Neural progenitor cell (in vitro differentiated cells): ENCODE data around the gene ST6GALNAC1. TPM values are rescaled to one million over a fixed set of nuclear protein-coding genes. Genes with fewer than 3 reads are reported as not detected.

Experiments used
- DNase-seq: peaks from one replicate; pipeline ENCODE4 v3.0.0-alpha.2; 2016; ENCODE audit warnings: low spot score
- H2AFZ ChIP-seq: fragments of 200-600 bp; sonication (generic); replicated peaks from 2 replicates; pipeline ENCODE4 v1.6.1; 2016; ENCODE audit warnings: antibody characterized with exemption
- H3F3A ChIP-seq: fragments of 200-600 bp; sonication (generic); 2 replicates; pipeline ENCODE4 v1.6.1; 2016; ENCODE audit warnings: antibody characterized with exemption, low read depth
- H3K27ac ChIP-seq: fragments of 200-600 bp; sonication (generic); 2 replicates; pipeline ENCODE4 v1.5.1; 2016; ENCODE audit warnings: mild to moderate bottlenecking
- H3K27me3 ChIP-seq: fragments of 200-600 bp; sonication (generic); 2 replicates; pipeline ENCODE4 v1.6.1; 2016; ENCODE audit warnings: mild to moderate bottlenecking, moderate library complexity
- H3K36me3 ChIP-seq: fragments of 200-600 bp; sonication (generic); 2 replicates; pipeline ENCODE4 v1.5.1; 2016
- H3K4me1 ChIP-seq: fragments of 200-600 bp; sonication (generic); 2 replicates; pipeline ENCODE4 v1.6.1; 2016; ENCODE audit warnings: mixed run types
- H3K4me2 ChIP-seq: fragments of 200-600 bp; sonication (generic); 2 replicates; pipeline ENCODE4 v1.6.1; 2016
- H3K4me3 ChIP-seq: fragments of 200-600 bp; sonication (generic); 2 replicates; pipeline ENCODE4 v1.5.1; 2016
- H3K79me2 ChIP-seq: fragments of 200-600 bp; sonication (generic); 2 replicates; pipeline ENCODE4 v1.6.1; 2016; ENCODE audit warnings: low read depth
- H3K9ac ChIP-seq: fragments of 200-600 bp; sonication (generic); 2 replicates; pipeline ENCODE4 v1.6.1; 2016
- H3K9me3 ChIP-seq: fragments of 200-600 bp; sonication (generic); 2 replicates; pipeline ENCODE4 v1.5.1; 2016; ENCODE audit warnings: low read depth
- H4K20me1 ChIP-seq: fragments of 200-600 bp; sonication (generic); 2 replicates; pipeline ENCODE4 v1.6.1; 2016; ENCODE audit warnings: low read depth
- H3K27ac Mint-ChIP-seq: 3 replicates; pipeline ENCODE4 v1.8.0; 2021; ENCODE audit warnings: mixed read lengths
- H3K27me3 Mint-ChIP-seq: 2 replicates; pipeline ENCODE4 v1.8.0; 2022; ENCODE audit warnings: low read depth, mild to moderate bottlenecking, inconsistent platforms, moderate library complexity, mixed read lengths; ENCODE audit not compliant: insufficient read depth
- H3K36me3 Mint-ChIP-seq: 3 replicates; pipeline ENCODE4 v1.8.0; 2021; ENCODE audit warnings: mixed read lengths
- H3K4me1 Mint-ChIP-seq: 3 replicates; pipeline ENCODE4 v1.8.0; 2021; ENCODE audit warnings: mixed read lengths
- H3K4me3 Mint-ChIP-seq: 3 replicates; pipeline ENCODE4 v1.8.0; 2021; ENCODE audit warnings: mild to moderate bottlenecking, moderate library complexity, mixed read lengths
- H3K9me3 Mint-ChIP-seq: 3 replicates; pipeline ENCODE4 v1.8.0; 2020; ENCODE audit warnings: mixed read lengths
- CTCF ChIP-seq: fragments of 200-600 bp; sonication (generic); IDR thresholded peaks from 2 replicates; pipeline ENCODE4 v1.5.1; 2017; ENCODE audit warnings: antibody characterized with exemption, mild to moderate bottlenecking
- EZH2 ChIP-seq: fragments of 200-600 bp; sonication (generic); IDR thresholded peaks from 2 replicates; pipeline ENCODE4 v1.6.1; 2017; ENCODE audit warnings: antibody characterized with exemption, mild to moderate bottlenecking, moderate library complexity
- EZH2phosphoT487 ChIP-seq: fragments of 200-600 bp; sonication (generic); IDR thresholded peaks from 2 replicates; pipeline ENCODE4 v1.6.1; 2017; ENCODE audit warnings: antibody characterized with exemption
- total RNA-seq: library from RNA; depleted of rRNA; stranded (reverse); fragments of >200 nt; gene quantifications from 2 replicates; pipeline ENCODE4 v1.2.3, GENCODE V29; 2015; ENCODE audit warnings: low replicate concordance

ST6GALNAC1 gene
- total RNA-seq, 1 donor from 2014 or later, result not detected

GRCh38 chr17:76582660-76583059 lies 60.9 kb downstream of the ST6GALNAC1 start:
- peaks cover 16% of the 10 kb centered on the region for H3K4me1 Mint-ChIP-seq
- Histone ChIP-seq H3K79me2 (no peaks in the 10 kb centered on the region), H3F3A (peaks cover 21% of the 10 kb centered on the region), H3K27me3 (peaks cover 97% of the 10 kb centered on the region), H4K20me1 (peaks cover 31% of the 10 kb centered on the region), H3K9ac (no peak overlapping the region), H3K4me1 (peaks cover 31% of the 10 kb centered on the region), H3K4me2 (no peak overlapping the region), H3K4me3 (no peak overlapping the region), H3K36me3 (no peaks in the 10 kb centered on the region), H3K9me3 (no peaks in the 10 kb centered on the region), H2AFZ (no peak overlapping the region), H3K27ac (no peak overlapping the region)
- no peaks in the 10 kb centered on the region for H3K36me3 Mint-ChIP-seq
- peaks cover 49% of the 10 kb centered on the region for H3K27me3 Mint-ChIP-seq
- no peak for DNase-seq
- no peak overlapping the region for H3K4me3 Mint-ChIP-seq
- TF ChIP-seq EZH2 (no peak), CTCF (no peak), EZH2phosphoT487 (no peak)
- H3K9me3 Mint-ChIP-seq, result peaks cover 4% of the 10 kb centered on the region
- no peak overlapping the region for H3K27ac Mint-ChIP-seq

- DNase-seq, result no peak
- Histone ChIP-seq H3K36me3 (no peaks in the 10 kb centered on the region), H3K4me2 (peak overlapping the region; percentile 49), H3K9me3 (no peaks in the 10 kb centered on the region), H2AFZ (no peak overlapping the region), H3F3A (peaks cover 15% of the 10 kb centered on the region), H3K4me3 (no peak overlapping the region), H3K79me2 (no peaks in the 10 kb centered on the region), H3K27ac (no peak overlapping the region), H3K4me1 (peaks cover 26% of the 10 kb centered on the region), H3K9ac (no peak overlapping the region), H4K20me1 (peaks cover 25% of the 10 kb centered on the region), H3K27me3 (peaks cover 89% of the 10 kb centered on the region)
- Mint-ChIP-seq H3K4me3 (no peak overlapping the region), H3K4me1 (peaks cover 11% of the 10 kb centered on the region), H3K27ac (no peak overlapping the region), H3K9me3 (peaks cover 2% of the 10 kb centered on the region), H3K27me3 (peaks cover 39% of the 10 kb centered on the region), H3K36me3 (no peaks in the 10 kb centered on the region)
- TF ChIP-seq CTCF (no peak), EZH2 (no peak), EZH2phosphoT487 (no peak)
These were observed 62.0 kb downstream of the ST6GALNAC1 start for GRCh38 chr17:76581515-76581914.

- Mint-ChIP-seq H3K4me1 (peaks cover 9% of the 10 kb centered on the region), H3K36me3 (no peaks in the 10 kb centered on the region), H3K27me3 (peaks cover 29% of the 10 kb centered on the region), H3K27ac (no peak overlapping the region), H3K4me3 (no peak overlapping the region), H3K9me3 (peaks cover 2% of the 10 kb centered on the region)
- no peak for TF ChIP-seq CTCF
- TF ChIP-seq EZH2, result no peak
- TF ChIP-seq EZH2phosphoT487, result no peak
- Histone ChIP-seq H3K79me2 (no peaks in the 10 kb centered on the region), H3K4me2 (no peak overlapping the region), H3K9me3 (no peaks in the 10 kb centered on the region), H3K4me3 (no peak overlapping the region), H3K27me3 (peaks cover 66% of the 10 kb centered on the region), H4K20me1 (peaks cover 10% of the 10 kb centered on the region), H2AFZ (no peak overlapping the region), H3K9ac (no peak overlapping the region), H3F3A (peaks cover 4% of the 10 kb centered on the region), H3K27ac (no peak overlapping the region), H3K4me1 (peaks cover 12% of the 10 kb centered on the region), H3K36me3 (no peaks in the 10 kb centered on the region)
- DNase-seq, result no peak
These were observed 64.3 kb downstream of the ST6GALNAC1 start for GRCh38 chr17:76579281-76579680.
